GM21528 (cell line): ENCODE data around the gene NDC80.
"Not testable (repeated sequence)": the region's sequence is repeated elsewhere in the genome, so short reads cannot be mapped to it uniquely, and the experiment has no call there.

Source experiments
- ATAC-seq: cut with Tn5 transposase; IDR thresholded peaks from one replicate; pipeline ENCODE4 v1.9.1; 2021; ENCODE audit warnings: mild to moderate bottlenecking, moderate library complexity; ENCODE audit not compliant: unreplicated experiment, low FRiP score

The NDC80 gene

DNA sequence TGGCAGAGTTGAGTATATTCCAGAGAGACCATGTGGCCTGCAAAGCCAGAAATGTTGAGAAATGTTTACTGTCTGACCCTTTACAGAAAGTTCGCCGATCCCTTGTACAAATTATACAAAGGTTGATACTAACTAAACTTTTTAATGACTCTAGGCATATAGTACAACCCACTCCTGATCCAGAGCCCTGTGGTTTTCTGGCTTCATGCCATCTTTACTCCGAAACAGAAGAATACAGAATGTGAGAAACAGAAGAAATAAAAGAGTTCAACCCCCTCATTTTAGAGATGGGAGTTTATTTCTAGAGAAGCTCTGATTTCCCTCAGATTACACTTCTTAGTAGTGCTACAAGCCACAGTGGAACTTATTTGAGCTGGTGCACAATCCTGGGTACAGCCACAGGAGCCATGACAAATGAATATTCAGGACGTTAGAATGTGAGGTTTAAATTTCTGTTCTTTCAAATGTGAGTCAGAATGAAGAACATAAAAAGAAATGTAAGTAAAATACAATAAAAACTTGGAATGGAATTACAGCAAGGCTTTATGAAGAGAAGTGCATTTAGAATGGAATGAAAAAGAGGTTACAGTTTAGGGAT is 46.1 kb downstream of the NDC80 start:
- ATAC-seq = no peak

- no peak for ATAC-seq
Measured at GRCh38 chr18:2618009-2618408, 46.7 kb downstream of the NDC80 start.

DNA sequence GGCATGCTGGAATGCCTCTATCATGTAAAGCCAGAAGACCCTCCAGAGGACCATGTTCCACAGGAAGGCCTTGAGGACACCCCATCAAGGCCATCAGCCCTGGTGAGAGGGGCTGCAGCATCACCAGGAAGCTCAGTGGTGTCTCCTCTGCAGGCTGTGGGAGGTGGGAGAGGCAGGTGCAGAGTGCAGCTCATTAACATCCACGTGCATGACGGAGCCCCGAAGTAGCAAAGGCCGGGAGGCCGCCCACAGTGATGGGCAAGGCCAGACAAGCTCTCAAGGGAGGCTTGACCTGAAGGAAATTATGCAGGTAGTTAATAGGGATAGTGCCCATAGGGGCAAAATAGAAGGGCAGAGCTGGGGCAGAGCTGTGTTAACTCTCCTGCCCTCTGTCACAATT is 53.9 kb downstream of the NDC80 start:
- no peak for ATAC-seq

- no peak for ATAC-seq
Measured at GRCh38 chr18:2627821-2628276, 56.5 kb downstream of the NDC80 start.

DNA sequence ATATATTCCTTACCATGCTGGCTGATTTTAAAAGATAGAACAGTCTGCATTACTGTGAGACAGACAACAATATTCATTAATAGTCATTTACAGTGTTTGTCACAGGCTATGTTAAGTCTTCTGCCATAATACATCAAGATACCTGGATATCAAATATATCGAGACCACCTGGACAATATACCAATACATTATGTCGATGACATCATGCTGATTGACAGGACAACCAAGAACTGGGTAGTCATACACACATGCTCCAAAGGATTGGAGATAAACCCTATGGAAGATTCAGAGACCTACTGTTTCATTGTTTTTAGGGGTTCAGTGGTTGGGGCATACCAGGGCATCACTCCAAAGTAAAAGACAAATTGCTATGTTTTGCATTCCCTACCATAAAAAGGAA is 57.6 kb downstream of the NDC80 start:
- ATAC-seq = no peak

GRCh38 chr18:2635586-2635985 is 64.2 kb downstream of the NDC80 start:
- ATAC-seq = no peak

- ATAC-seq = peak; percentile 18
Measured at GRCh38 chr18:2636126-2636631, 64.8 kb downstream of the NDC80 start.

GRCh38 chr18:2641638-2642037 is 70.3 kb downstream of the NDC80 start:
- peak; percentile 71 for ATAC-seq

GRCh38 chr18:2642771-2643170 is 71.4 kb downstream of the NDC80 start:
- ATAC-seq = no peak

- no peak for ATAC-seq
Measured at GRCh38 chr18:2644535-2644934, 73.2 kb downstream of the NDC80 start.

DNA sequence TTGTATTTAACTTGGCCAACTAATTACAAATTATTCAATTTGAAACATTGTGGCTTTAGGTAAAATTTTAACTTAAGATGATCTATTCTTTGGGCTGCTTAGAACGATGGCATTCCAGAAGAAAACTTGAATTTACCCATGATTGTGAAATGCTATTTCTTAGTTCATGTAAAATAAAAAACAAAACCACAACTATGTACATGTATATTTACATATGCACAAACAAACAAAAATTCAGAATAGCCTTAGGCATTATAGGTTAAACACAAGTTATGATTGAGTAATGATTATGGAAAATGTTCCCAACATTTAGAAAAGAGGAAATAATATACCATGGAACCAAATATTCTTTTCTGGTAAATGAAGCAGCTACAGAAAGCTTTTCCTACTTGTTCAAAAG is 80.6 kb downstream of the NDC80 start:
- ATAC-seq = no peak

GRCh38 chr18:2653467-2653866 is 82.1 kb downstream of the NDC80 start:
- no peak for ATAC-seq

DNA sequence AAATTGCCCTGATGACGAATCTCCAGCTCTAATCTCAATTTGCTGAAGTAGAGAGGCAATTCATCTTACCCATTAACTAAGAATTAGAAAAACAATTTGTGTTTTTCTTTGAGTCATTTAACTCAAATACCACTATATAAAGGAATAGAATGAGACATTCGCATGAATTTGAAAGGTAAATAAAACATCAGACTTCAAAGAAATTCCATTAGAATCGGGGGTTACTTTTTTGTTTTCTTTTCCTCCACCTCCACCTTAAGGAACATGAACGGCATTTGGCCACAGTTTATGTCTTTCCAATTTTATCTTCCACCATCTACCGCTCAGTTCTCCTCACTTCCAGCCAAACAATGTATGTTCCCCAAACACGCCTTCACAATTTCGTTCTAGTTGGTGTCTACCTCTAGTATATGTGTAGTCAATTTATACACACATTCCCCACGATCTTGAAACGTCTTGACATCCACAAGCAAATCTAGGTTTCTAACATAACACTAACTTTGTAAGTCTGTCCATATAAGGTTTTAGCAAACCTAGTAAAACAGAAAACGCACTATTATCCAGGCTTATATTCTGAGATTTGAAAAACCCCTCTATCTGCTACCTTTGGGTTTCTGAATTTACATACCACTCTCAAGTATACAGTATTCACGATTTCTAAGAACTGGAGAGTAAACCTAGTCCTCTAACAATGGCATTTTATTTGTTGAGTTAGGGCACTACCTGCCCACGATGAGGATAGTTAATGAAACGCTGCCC is 83.0 kb downstream of the NDC80 start:
- no peak for ATAC-seq

DNA sequence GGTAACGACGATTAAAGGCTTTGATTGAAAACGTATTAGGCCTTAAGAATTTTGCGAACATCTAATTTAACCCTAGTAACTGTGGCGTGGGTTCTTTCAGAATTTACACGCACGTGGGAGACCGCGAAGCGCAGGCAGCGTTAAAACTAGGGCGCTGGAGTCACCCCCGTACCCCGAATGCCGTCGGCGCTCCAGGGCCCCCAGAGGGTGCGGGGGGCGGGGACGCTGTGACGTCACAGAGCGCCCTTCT is 83.5 kb downstream of the NDC80 start:
- peak; percentile 45 for ATAC-seq

GRCh38 chr18:2655178-2655953 is 84.0 kb downstream of the NDC80 start, which contains the start of gene SMCHD1:
SMCHD1 (plus strand) TSS chr18:2655726; CDS start chr18:2656076, 350 bp downstream.
- ATAC-seq = peak; percentile 72

- ATAC-seq = peak; percentile 29
Measured at GRCh38 chr18:2655954-2656236, 84.5 kb downstream of the NDC80 start.

- ATAC-seq = peak; percentile 8
Measured at GRCh38 chr18:2656237-2656980, 85.1 kb downstream of the NDC80 start.

DNA sequence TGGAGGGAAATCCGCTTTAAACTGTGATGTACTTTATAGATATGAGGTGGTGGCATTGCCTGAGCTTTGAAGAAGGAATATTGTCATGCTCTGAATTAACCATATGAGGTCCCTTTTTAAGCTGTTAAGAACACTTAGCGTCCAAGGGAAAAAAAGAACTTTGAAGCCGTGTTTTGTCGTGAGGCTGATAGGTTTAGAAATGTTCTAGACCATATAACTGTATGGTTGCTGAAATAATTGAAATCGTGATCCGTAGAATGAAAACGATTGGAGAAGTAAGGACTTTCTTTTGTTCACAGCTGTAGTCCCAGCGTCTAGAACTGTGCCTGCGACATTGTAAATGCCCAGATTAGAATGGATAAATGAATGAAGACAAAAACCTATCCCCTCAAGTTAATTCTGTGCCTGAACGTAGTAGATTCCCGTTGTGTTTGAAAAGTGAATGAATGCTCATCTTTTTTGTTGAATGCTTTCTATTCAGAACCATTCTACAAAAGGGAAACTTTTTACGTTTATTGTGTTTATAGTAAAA is 85.7 kb downstream of the NDC80 start:
- ATAC-seq = no peak

DNA sequence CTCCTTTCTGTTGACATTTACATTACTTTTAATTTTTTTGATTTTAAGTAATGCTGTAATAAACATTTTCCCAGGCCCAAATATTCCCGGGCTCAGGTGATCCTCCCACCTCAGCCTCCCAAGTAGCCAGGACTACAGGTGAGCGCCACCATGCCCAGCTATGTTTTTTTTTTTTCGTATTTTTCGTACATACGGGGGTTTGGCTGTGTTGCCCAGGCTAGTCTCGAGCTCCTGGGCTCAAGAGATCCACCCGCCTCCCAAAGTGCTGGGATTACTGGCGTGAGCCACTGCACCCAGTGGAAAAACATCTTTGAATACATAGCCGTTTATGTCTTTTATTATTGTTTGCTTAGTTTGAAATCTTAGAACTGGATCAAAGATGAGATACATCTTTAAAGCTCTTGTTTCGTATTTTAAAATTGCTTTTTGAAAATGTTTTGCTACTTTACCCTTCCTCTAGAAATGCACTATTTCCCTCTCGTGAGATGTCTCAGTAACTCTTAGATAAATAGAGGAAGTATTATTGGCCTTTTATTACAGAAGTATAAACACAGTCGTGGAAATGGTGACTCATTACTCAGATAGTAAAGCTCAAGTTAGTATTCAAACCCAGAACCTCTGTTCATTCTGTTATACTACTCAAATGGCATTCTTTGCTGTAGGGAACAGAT is 86.6 kb downstream of the NDC80 start:
- ATAC-seq = no peak

DNA sequence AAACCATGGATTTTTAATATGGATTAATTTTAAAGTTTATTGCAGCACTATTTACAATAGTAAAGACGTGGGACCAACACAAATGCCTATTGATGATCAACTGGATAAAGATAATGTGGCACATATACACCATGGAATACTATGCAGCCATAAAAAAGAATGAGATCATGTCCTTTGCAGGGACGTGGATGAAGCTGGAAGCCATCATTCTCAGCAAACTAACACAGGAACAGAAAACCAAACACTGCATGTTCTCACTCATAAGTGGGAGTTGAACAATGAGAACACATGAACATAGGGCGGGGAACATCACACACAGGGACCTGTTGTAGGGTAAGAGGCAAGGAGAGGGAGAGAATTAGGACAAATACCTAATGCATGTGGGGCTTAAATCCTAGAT is 89.5 kb downstream of the NDC80 start:
- ATAC-seq = not testable (repeated sequence)
